Activated CD8-positive, alpha-beta T cell treated with anti-CD3 and anti-CD28 coated beads for 36 hours (primary cell): Measurements from ENCODE around the gene RBBP4. TPM values are rescaled to one million over a fixed set of nuclear protein-coding genes. Genes with fewer than 3 reads are reported as not detected.

Source experiments
- ATAC-seq: fragments of 200-7000 bp; cut with Tn5 transposase; one replicate; pipeline ENCODE4 v1.10.0; 2021; ENCODE audit warnings: mild to moderate bottlenecking, moderate library complexity
- CTCF ChIA-PET: fragments of 350-600 bp; sonication (Branson Sonifier 250); formaldehyde crosslinking; loops from one replicate; lab custom pipeline; 2021; ENCODE audit warnings: antibody characterized with exemption; lab: Charles Lee
- POLR2A ChIA-PET: fragments of 350-600 bp; sonication (Branson Sonifier 250); formaldehyde crosslinking; loops from one replicate; lab custom pipeline; 2021; ENCODE audit warnings: antibody characterized with exemption; lab: Charles Lee
- DNase-seq: peaks from one replicate; pipeline ENCODE4 v3.0.0-alpha.2; 2020
- H3K27ac Mint-ChIP-seq: one replicate; pipeline ENCODE4 v1.8.0; 2021; ENCODE audit warnings: mild to moderate bottlenecking, mixed read lengths
- H3K27me3 Mint-ChIP-seq: one replicate; pipeline ENCODE4 v1.8.0; 2021; ENCODE audit warnings: mixed read lengths
- H3K36me3 Mint-ChIP-seq: one replicate; pipeline ENCODE4 v1.8.0; 2021; ENCODE audit warnings: low read depth, mixed read lengths
- H3K4me1 Mint-ChIP-seq: one replicate; pipeline ENCODE4 v1.8.0; 2021; ENCODE audit warnings: low read depth, mixed read lengths
- H3K4me3 Mint-ChIP-seq: one replicate; pipeline ENCODE4 v1.8.0; 2021; ENCODE audit warnings: mild to moderate bottlenecking, moderate library complexity, mixed read lengths
- H3K9me3 Mint-ChIP-seq: one replicate; pipeline ENCODE4 v1.8.0; 2021; ENCODE audit warnings: mixed read lengths
- intact Hi-C: fragments of 100-400 bp; cut with micrococcal nuclease; formaldehyde crosslinking; loops from one replicate; pipeline ENCODE4 v1.10.0; 2022
- total RNA-seq, 2 experiments: library from RNA; stranded (reverse); gene quantifications; one replicate each; pipeline ENCODE4 v1.2.3, GENCODE V29; 2021
- TF ChIP-seq, protein P1 (sequence below): fragments of 200-600 bp; IDR thresholded peaks from one replicate; pipeline ENCODE4 v1.8.0; 2022; ENCODE audit warnings: antibody characterized with exemption, mild to moderate bottlenecking

RBBP4 gene
- total RNA-seq, result 100 to 1,000 TPM; 308 to 318 TPM

DNA sequence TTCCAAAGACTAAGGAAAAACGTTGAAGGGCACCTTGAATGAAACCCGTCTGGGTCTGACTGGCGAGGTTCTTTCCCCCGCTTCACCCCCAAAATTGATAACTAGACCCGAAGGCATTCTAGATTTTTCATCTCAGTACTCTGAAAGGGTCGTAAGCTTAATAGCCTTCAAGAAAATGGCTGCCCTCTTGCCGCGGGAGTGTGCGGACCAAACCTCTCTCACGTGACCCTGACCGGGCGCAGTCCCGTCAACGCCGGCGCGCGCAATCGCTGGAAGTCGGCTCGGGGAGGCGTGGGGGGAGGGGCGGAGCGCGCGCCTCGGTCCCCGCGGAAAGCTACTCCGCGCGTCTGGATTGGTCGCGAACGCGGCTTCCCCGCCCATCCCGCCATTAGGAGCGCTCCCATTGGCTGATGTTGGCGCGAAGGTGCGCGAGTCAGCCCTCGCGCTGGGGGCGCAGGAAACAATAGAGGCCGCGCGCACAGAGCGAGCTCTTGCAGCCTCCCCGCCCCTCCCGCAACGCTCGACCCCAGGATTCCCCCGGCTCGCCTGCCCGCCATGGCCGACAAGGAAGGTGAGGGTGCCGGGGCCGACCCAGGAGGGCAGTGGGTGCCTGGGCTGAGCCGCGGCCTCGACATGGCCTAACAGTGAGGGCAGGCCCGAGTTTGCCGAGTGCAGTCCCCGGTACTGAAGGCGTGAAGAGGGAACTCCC lies at the start of gene RBBP4:
TSS of gene RBBP4 (plus strand) at position 457 of the 709 bp plus-strand sequence. CDS start at position 556, 99 bp downstream.
- CTCF ChIA-PET, result interaction anchor here (0.7 to 1.7 kb wide), 3 partner anchors 55 to 131 kb away, joined by 3 to 8 read pairs (median 4); no protein-coding TSS in a partner anchor
- TF ChIP-seq, protein P1, sequence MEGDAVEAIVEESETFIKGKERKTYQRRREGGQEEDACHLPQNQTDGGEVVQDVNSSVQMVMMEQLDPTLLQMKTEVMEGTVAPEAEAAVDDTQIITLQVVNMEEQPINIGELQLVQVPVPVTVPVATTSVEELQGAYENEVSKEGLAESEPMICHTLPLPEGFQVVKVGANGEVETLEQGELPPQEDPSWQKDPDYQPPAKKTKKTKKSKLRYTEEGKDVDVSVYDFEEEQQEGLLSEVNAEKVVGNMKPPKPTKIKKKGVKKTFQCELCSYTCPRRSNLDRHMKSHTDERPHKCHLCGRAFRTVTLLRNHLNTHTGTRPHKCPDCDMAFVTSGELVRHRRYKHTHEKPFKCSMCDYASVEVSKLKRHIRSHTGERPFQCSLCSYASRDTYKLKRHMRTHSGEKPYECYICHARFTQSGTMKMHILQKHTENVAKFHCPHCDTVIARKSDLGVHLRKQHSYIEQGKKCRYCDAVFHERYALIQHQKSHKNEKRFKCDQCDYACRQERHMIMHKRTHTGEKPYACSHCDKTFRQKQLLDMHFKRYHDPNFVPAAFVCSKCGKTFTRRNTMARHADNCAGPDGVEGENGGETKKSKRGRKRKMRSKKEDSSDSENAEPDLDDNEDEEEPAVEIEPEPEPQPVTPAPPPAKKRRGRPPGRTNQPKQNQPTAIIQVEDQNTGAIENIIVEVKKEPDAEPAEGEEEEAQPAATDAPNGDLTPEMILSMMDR, result no peak
- Mint-ChIP-seq H3K36me3 (peaks cover 49% of the 10 kb centered on the region), H3K9me3 (no peaks in the 10 kb centered on the region), H3K4me1 (peaks cover 38% of the 10 kb centered on the region), H3K4me3 (peak within 1 kb of the TSS; percentile 99), H3K27ac (peak within 1 kb of the TSS; percentile 100), H3K27me3 (no peaks in the 10 kb centered on the region)
- intact Hi-C loops, result no loop called here
- POLR2A ChIA-PET, result interaction anchor here (0.7 to 3.1 kb wide), 16 partner anchors 8 to 256 kb away, joined by 3 to 17 read pairs (median 4); partner anchors contain the start of genes BSDC1, S100PBP and YARS1
- ATAC-seq (peak; percentile 89), DNase-seq (peak; percentile 97)

DNA sequence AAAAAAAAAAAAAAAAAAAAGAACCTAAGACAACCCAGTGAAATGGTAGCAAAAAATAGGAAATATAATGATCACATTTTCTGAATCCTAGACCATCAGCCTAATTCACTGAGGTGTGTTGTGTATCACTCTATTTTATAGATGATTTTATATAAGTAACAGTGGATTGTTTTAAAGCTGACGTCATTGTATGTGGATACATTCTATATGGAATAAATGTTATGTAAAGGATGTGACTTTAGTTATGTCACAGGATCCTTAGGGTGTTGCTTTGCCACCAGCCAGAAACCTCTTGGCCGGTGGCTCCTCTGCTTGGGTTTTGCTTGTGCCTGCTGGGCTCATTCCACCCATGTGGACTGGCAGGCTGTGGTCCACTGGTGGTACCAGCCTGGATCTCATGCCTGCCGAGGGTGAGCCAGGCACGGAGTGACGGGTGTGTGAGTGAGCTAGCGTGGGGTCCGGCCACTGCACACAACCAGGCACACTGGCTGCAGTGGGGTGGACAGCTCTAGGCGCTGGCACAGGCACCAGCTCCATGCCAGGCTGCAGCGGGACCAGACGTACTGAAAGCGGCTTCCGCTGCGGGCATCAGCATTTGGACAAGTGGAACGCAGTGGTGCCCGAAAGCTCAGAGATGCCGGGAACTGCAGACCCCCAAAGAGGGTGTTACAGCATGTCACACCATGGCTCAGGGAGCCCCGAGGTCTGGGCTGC lies 45.1 kb upstream of the RBBP4 start:
- H3K9me3 Mint-ChIP-seq, result no peaks in the 10 kb centered on the region
- ChIA-PET POLR2A (no interaction called here), CTCF (interaction anchor here (1.0 to 1.1 kb wide), 2 partner anchors 17 to 86 kb away, joined by 3 read pairs; no protein-coding TSS in a partner anchor)
- DNase-seq (no peak), ATAC-seq (no peak)
- no peak overlapping the region for H3K4me3 Mint-ChIP-seq
- TF ChIP-seq, protein P1, result no peak
- no peaks in the 10 kb centered on the region for H3K27me3 Mint-ChIP-seq
- intact Hi-C loops, result no loop called here
- H3K4me1 Mint-ChIP-seq, result no peaks in the 10 kb centered on the region
- no peak overlapping the region for H3K27ac Mint-ChIP-seq
- no peaks in the 10 kb centered on the region for H3K36me3 Mint-ChIP-seq

DNA sequence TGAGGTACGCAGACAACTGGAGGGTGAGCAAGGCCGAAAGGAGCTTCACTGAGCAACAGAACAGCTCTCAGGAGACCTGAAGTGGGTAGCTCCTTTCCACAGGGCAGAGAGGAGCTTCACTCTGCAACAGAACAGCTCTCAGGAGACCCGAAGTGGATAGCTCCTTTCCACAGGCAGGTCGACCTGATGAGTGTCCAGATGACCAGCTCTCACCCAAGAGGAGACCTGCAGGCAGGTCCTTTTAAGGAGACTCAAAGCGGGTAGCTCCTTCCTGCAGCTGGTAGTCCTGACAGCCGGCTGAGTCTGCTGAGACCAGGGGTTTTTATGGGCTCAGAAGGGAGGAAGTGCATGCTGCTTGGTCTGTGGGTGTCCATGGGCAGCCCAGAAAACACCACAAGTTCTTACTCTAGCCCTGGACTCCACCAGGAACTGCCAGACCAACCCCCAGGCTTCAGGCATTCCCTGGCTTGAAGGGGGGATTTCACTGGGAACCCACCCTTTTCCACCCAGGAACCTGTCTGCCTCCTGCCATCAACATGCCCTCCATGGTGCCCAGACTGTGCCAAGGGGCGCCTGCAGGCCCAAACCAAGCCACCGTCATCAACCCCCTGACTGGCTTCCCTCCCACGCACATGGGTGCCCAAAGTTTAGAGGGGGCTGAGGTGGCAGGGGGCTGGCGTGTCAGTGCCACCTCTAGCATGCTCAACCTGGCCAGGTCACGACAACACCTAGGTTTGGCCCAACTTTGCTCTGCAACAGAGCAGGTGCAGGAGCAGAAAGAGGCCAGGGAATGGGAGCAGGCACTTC lies 44.2 kb upstream of the RBBP4 start:
- ATAC-seq, result no peak
- Mint-ChIP-seq H3K4me1 (no peaks in the 10 kb centered on the region), H3K9me3 (no peaks in the 10 kb centered on the region), H3K36me3 (no peaks in the 10 kb centered on the region), H3K4me3 (no peak overlapping the region), H3K27ac (no peak overlapping the region), H3K27me3 (no peaks in the 10 kb centered on the region)
- intact Hi-C loops, result no loop called here
- POLR2A ChIA-PET, result no interaction called here
- no peak for DNase-seq
- CTCF ChIA-PET, result interaction anchor here (1.0 to 1.1 kb wide), 2 partner anchors 16 to 87 kb away, joined by 3 read pairs; no protein-coding TSS in a partner anchor
- TF ChIP-seq, protein P1, result no peak

- DNase-seq (no peak), ATAC-seq (no peak)
- H3K4me3 Mint-ChIP-seq, result no peak overlapping the region
- H3K9me3 Mint-ChIP-seq, result no peaks in the 10 kb centered on the region
- H3K36me3 Mint-ChIP-seq, result no peaks in the 10 kb centered on the region
- POLR2A ChIA-PET, result interaction anchor here (0.6 to 1.1 kb wide), 2 partner anchors 23 to 52 kb away, joined by 3 read pairs; no protein-coding TSS in a partner anchor
- CTCF ChIA-PET, result interaction anchor here (1.6 kb wide), 1 partner anchor 208 kb away, joined by 4 read pairs; no protein-coding TSS in a partner anchor
- no peak overlapping the region for H3K27ac Mint-ChIP-seq
- intact Hi-C loops, result no loop called here
- no peaks in the 10 kb centered on the region for H3K27me3 Mint-ChIP-seq
- TF ChIP-seq, protein P1, result no peak
- H3K4me1 Mint-ChIP-seq, result peaks cover 2% of the 10 kb centered on the region
Observed at GRCh38 chr1:32609180-32609579, 41.8 kb upstream of the RBBP4 start.
